ENCODE data around the gene EXD2.

- TF ChIP-seq EP300 (IDR thresholded peaks at IDR 0.05) = no peak
- TF ChIP-seq, protein P1, sequence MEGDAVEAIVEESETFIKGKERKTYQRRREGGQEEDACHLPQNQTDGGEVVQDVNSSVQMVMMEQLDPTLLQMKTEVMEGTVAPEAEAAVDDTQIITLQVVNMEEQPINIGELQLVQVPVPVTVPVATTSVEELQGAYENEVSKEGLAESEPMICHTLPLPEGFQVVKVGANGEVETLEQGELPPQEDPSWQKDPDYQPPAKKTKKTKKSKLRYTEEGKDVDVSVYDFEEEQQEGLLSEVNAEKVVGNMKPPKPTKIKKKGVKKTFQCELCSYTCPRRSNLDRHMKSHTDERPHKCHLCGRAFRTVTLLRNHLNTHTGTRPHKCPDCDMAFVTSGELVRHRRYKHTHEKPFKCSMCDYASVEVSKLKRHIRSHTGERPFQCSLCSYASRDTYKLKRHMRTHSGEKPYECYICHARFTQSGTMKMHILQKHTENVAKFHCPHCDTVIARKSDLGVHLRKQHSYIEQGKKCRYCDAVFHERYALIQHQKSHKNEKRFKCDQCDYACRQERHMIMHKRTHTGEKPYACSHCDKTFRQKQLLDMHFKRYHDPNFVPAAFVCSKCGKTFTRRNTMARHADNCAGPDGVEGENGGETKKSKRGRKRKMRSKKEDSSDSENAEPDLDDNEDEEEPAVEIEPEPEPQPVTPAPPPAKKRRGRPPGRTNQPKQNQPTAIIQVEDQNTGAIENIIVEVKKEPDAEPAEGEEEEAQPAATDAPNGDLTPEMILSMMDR (IDR thresholded peaks at IDR 0.05) = no peak
Measured at GRCh38 chr14:69237142-69237541, 45.8 kb downstream of the EXD2 start.

All from esophagus muscularis mucosa (tissue), 3 donors.